Adrenal gland (tissue), 5 donors: ENCODE measurements around the gene CEACAM21.

Source experiments
- CTCF ChIP-seq, 6 experiments: fragments of 450-650 bp in 4 of 6; fragments of 200-600 bp in 2 of 6; sonication (generic) in 1 of 6; IDR thresholded peaks; 1 replicate in 5 of 6; 2 replicates in 1 of 6; pipeline versions ENCODE4 v1.5.1 to v1.8.0; 2016 to 2021; ENCODE audit warnings: antibody characterized with exemption in 6 of 6, mild to moderate bottlenecking in 2 of 6, moderate library complexity in 1 of 6
- POLR2A ChIP-seq, 2 donors: fragments of 450-650 bp; IDR thresholded peaks; one replicate each; pipeline ENCODE4 v1.6.1; 2017; ENCODE audit warnings: antibody characterized with exemption in 2 of 2, mild to moderate bottlenecking in 2 of 2, moderate library complexity in 1 of 2
- donor health status: DM: no; HTN: no; CAD: no.

GRCh38 chr19:41545547-41545946 is 30.4 kb upstream of the CEACAM21 start:
- TF ChIP-seq CTCF (IDR thresholded peaks at IDR 0.05) (no peak), POLR2A (IDR thresholded peaks at IDR 0.05) (no peak)
